ENCODE results near the gene MBD4.
A peak's percentile ranks its signal among the peaks of the same experiment; 100 is the strongest.
"Not testable (repeated sequence)": the region's sequence is repeated elsewhere in the genome, so short reads cannot be mapped to it uniquely, and the experiment has no call there.

MBD4 gene

DNA sequence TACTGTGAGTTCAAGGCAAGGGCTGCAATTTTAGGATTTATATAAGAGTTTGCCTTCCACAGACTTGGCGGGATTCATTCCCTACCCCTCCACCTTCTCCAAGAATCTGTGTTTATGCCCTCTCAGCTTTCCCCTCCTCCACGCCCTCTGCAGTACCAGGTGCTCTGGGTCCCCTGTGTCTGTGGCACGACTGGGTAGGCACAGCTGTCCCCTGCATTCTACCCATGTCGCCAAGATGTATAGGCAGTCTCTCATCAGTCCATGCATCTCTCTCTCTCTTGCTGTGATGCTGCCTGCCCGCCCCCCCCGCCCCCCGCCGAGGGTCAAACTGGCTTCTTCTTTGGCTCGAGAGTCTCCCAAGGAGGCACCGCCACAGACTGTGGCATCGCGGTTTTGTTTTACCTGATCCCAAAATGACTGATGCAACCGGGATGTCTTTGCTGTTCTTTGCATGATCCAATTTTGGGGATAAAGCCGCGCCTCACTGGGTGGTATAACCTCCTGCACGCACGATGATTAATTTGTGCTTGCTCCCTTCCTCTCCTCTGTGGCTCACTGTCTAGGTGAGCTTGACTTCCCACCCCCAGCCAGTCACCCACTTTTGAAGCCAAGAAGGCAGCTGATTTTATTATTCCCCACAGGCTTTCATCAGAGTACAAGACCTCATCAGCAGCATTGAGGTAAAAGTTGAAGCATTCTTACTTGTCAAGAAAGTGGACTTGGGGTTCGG lies 55.0 kb downstream of the MBD4 start:
- FAIRE-seq (no peak), DNase-seq (ENCODE audit: low spot score) (no peak)

- not testable (repeated sequence) for DNase-seq (ENCODE audit: low spot score); FAIRE-seq
Measured at GRCh38 chr3:129384103-129384502, 55.6 kb downstream of the MBD4 start.

DNA sequence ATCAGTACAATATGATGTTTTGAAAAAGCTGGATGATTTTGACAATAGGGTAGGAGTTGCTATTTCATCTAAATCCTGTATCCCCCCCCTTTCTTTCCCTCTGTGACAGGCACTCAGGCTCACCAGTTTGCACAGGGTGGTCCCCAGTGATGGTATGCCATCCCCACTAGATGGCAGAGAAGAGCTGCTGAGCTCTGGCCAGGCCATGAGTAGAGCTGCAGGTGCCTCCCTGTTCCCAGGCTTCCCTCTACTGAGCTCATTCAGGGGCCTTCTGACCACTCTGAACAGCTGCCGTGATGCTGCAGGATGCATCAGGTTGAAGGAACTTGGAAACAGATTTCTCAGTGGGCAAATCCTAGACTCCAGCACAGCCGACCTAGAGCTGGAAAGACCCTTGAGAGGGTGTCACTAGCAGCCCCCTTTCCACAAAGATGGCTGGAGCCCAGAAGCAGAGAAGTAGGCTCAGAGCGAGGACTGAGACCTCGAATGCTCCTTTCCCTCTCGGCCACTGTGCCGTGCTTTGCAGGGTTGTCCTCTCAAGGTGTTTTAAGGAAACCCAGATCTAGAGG lies 56.4 kb downstream of the MBD4 start:
- peak; percentile 81 for DNase-seq (ENCODE audit: low spot score)
- FAIRE-seq: no peak

DNA sequence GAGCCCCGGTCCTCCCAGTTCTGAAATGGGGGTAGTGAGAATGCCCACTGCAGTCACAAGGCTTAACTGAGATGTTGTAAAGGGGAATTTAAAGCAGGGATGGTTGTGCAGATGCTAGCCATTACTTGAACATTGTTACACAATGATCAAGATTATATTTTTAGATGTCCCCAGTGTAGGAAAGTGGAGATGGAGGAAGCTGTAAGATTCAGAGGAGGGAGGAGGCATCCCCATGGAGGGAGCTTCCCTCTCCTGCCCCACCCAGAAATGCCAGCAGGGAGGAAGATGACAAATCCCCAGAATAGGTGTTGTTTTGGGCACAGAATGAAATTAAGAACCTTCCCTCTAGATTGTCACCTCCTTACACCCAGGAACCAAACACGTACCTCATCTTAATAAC lies 57.4 kb downstream of the MBD4 start:
- DNase-seq (ENCODE audit: low spot score): no peak

More for the DNA sequence above, 57.4 kb downstream of the MBD4 start:
- FAIRE-seq: no peak
